ENCODE measurements around the gene NMT1.
"Not testable (repeated sequence)": the region's sequence is repeated elsewhere in the genome, so short reads cannot be mapped to it uniquely, and the experiment has no call there.

The NMT1 gene

DNA sequence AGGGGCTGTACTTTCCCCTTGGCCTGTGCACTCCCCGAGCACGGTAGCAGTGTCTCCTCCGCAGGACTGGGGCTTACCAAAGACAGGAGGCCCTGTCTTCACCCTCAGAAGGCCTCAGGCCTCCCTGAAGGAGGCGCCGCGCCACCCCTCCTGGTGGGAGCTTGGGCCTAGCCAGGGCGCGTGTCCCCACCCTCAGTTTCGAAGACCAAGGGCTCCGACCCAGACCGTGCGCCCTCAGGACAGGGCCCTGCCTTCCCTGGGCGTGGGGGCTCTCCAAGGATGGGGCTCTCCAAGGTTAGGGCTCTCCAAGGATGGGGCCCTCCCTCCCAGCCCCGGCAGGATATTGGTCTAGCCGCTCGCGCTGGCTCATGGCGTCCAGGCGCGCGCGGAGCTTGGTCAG is 59.4 kb downstream of the NMT1 start:
- no peak for ATAC-seq

DNA sequence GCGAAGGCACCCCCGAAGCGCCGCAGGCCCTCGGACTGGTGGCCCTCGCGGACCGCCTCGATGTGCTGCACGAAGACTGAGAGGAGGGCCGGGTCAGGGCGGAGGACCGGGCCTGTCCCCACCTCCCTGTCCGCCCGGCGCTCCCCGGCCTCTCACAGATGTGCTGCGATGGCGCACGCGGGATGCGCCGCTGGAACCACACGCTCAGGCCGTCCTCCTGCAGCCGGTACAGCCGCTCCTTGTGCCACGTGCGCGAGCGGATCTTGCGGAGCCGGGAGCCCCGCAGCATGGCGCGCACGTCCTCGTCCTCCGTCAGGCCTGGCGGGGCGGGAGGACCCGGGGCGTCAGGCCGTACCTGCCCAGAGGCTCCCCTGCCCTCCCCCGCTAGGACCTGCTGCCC is 59.9 kb downstream of the NMT1 start:
- DNase-seq (no peak), ATAC-seq (no peak)

More for the DNA sequence above, 59.4 kb downstream of the NMT1 start:
- no peak for DNase-seq

- DNase-seq = no peak
- ATAC-seq = no peak
These were observed 62.1 kb downstream of the NMT1 start for GRCh38 chr17:45123076-45123770.

GRCh38 chr17:45123930-45124796 is 63.0 kb downstream of the NMT1 start:
- peak; percentile 60 for ATAC-seq
- DNase-seq = peak; percentile 34

GRCh38 chr17:45124797-45125122 is 63.6 kb downstream of the NMT1 start:
- not testable (repeated sequence) for DNase-seq, ATAC-seq

DNA sequence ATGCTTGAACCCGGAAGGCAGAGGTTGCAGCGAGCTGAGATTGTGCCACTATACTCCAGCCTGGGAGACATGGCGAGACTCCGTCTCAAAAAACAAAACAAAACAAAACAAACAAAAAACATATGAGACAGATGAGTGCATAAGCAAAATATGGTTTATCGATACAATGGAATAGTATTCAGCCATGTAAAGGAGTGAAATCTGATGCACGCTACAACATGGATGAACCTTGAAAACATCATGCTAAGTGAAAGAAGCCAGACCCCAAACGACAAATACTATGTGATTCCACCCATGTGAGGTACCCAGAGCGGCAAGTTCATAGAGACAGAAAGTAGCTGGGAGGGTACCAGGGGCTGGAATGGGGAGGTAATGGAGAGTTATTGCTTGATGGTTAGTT is 64.4 kb downstream of the NMT1 start:
- DNase-seq (no peak), ATAC-seq (no peak)

- DNase-seq = no peak
- ATAC-seq = no peak
These were observed 66.1 kb downstream of the NMT1 start for GRCh38 chr17:45127207-45127547.

DNA sequence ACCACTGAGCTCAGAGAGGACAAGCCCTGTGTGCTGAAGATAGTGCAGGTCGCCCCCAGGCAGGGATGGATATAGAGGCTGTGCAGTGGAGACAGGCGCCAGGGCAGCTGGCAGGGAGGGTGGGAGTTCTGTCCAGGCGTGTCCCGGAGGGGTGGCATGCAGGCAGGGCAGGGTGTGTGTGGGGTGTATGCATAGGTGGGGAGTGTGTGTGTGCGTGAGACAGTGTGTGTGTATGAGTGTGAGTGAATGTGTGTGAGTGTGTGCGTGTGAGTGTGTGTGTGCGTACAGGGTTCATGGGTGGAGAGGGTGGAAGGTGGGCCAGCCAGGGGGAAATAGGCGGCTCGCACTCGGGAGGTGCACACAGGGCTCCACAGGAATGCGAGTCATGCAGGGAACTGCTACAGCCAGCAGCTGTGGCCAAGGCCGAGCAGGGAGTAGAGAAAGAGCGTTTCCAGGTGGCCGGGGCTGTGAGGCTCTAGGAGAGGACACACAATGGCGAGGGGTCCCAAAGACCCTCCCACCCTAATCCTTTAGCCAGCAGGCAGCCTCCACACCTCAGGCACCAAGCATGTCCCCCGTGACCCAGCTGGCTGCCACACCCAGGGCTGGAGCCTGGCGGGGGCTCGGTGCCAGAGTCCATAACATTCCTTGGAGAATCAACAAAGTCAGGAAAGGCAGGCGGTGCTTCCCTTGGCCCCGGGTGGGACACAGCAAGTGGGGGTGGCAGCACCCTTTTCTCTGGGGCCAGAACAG is 66.6 kb downstream of the NMT1 start:
- ATAC-seq (no peak), DNase-seq (no peak)

- ATAC-seq (no peak), DNase-seq (no peak)
These were observed 67.2 kb downstream of the NMT1 start for GRCh38 chr17:45128331-45128730.

DNA sequence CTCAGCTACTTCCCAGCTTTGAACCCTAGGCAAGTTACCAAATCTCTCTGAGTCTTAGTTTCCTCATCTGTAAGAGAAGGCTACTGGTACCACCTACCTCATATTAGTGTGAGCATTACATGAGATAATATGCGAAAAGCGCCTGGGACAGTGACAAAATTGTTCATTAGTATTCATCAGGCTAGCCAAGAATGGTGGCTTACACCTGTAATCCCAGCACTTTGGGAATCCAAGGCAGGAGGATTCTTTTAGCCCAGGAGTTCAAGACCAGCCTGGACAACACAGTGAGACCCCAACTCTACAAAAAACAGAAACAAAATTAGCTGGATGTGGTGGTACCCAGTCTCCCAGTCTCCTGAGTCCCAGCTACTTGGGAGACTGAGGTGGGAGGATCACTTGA is 67.9 kb downstream of the NMT1 start:
- no peak for ATAC-seq
- DNase-seq = no peak

DNA sequence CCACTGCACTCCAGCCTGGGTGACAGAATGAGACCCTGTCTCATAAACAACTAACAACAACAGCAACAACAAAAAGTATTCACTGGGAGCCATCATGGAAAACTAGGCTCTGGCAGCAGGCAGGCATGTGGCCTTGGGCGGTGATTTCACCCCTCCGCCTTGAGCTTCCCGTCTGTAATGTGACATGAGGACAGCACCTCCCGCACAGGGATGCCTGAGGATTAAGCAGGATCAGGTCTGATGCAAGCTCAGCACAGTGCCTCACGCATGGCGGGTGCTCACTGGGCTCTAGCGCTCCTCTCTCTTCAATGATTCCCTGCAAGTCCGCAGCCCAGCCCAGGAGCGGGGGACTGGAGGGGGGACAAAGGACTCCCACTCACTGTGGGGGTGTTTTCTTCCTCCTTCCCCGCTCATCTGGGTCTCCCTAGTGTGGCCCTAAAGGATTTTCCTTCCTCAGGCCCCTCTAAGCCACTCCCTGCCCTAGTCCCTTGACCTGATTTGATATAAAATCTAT is 68.4 kb downstream of the NMT1 start:
- ATAC-seq (no peak), DNase-seq (no peak)

- no peak for DNase-seq
- ATAC-seq = no peak
These were observed 69.0 kb downstream of the NMT1 start for GRCh38 chr17:45129940-45130680.

DNA sequence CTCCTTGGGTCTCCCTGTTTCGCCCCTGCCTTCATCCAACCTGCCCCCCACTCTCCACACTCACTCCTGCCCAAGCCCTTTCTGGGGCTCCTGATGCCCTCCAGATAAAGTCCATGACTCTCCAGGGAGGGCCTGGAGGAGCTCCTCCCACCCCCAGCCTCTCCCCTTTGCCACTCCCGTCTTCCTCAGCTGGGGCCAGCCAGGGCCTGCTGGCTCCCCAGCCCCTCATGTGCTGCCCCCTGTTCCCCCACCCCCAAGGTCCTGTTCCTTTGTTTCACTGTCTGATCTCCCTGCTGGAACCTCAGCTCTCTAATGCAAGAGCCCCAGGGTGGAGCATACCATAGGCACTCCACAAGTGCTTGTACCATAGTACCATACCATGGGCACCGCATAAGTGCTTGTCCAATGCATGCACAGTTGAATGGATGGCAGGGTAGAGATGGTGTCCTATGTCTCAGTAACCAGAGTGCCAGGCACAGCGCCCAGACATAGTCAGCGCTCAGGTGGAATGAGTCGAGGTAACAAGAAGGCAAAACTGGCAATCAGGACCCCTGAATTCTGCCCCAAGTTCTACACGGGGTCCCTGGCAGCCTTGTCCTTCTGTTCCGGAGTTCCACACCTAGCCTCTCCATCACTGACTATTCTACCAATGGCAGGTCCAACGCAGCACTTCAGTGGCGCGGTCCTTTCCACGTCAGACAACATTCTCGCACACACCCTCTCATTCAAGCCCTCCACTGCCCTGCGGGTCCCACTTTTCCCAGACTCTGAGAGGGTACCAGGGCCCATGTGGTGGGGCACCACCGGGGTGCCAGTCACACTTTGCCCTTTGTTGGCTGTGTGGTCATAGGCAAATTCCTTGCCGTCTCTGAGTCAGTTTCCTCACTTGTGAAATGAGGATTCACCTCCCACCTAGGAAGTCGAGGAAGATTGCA is 69.8 kb downstream of the NMT1 start:
- ATAC-seq = no peak
- no peak for DNase-seq

DNA sequence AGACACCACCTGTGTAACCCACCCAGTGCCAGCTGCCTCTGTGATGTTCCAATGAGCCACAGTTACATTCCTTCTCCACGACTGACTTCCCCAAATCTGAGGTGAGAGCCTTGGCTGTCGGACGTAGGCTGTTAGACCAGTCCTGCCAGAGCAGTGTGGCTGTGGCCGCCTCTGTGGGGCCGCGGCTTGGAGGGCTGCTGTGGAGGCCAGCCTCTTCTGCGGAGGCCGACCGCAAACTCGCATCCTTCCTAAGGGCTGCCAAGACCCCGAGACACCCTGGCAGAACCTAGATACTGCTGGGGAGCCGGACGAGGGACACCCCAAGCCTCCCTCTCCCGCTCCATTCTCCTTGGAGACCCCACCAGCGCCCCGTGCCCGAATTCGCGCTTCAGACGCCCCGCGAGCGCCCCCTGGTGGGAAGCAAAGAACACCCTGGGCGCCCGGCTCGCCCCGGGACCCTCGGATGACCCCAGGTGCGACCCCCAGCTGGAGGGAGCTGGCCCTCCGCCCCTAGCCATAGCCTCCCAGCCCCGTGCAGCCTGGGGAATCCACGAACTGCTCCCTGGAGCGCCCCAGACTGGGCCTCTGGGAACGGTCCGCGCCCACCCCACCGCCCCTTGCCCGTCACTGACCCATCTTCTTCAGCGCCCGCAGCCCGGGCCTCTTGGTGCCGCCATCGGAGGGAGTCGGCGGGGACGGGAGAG is 70.7 kb downstream of the NMT1 start:
- ATAC-seq (no peak), DNase-seq (peak; percentile 71)

GRCh38 chr17:45132320-45132571 is 71.1 kb downstream of the NMT1 start, which contains the start of gene PLCD3:
Gene PLCD3 (minus strand): TSS chr17:45132515. CDS start chr17:45132410, 105 bp downstream.
- ATAC-seq (no peak), DNase-seq (no peak)

GRCh38 chr17:45132572-45133463 is 71.7 kb downstream of the NMT1 start:
- peak; percentile 80 for DNase-seq
- peak; percentile 33 for ATAC-seq

GRCh38 chr17:45135192-45135977 is 74.3 kb downstream of the NMT1 start, which contains the start of gene ACBD4:
Gene ACBD4 (plus strand): TSS chr17:45135687. CDS start chr17:45136145, 458 bp downstream.
- peak; percentile 91 for ATAC-seq

GRCh38 chr17:45135978-45136791 is 75.1 kb downstream of the NMT1 start:
- DNase-seq (no peak), ATAC-seq (no peak)

More at GRCh38 chr17:45135192-45135977, 74.3 kb downstream of the NMT1 start, which contains the start of gene ACBD4:
- peak; percentile 97 for DNase-seq
